ENCODE measurements around the gene BORCS5.

GRCh38 chr12:12338527-12339168, 18.2 kb upstream of the BORCS5 start:
- no peak for TF ChIP-seq CTCF (IDR thresholded peaks at IDR 0.05; ENCODE audit: control extremely low read depth in 1 of 3, insufficient read depth in 1 of 3, low read depth in 1 of 3, low read length in 3 of 3)
- TF ChIP-seq TCF12 (IDR thresholded peaks at IDR 0.05; ENCODE audit: low read depth, low read length) = no peak
- TF ChIP-seq POLR2AphosphoS5 (IDR thresholded peaks at IDR 0.05; ENCODE audit: low read depth, low read length) = no peak
- no peak for TF ChIP-seq EP300 (IDR thresholded peaks at IDR 0.05; ENCODE audit: borderline replicate concordance in 1 of 2, low read depth in 2 of 2, low read length in 2 of 2)
- TF ChIP-seq GABPA (IDR thresholded peaks at IDR 0.05; ENCODE audit: borderline replicate concordance, insufficient read depth, low read length) = no peak
- TF ChIP-seq POLR2A (IDR thresholded peaks at IDR 0.05; ENCODE audit: control extremely low read depth in 1 of 2, low read depth in 2 of 2, low read length in 2 of 2) = no peak
- no peak for TF ChIP-seq ZNF274 (IDR thresholded peaks at IDR 0.05; ENCODE audit: borderline replicate concordance, extremely low read depth, low read length)
- TF ChIP-seq USF2 (IDR thresholded peaks at IDR 0.05; ENCODE audit: low read length) = no peak
- no peak for TF ChIP-seq CHD1 (IDR thresholded peaks at IDR 0.05; ENCODE audit: low read depth, low read length)
- no peak for TF ChIP-seq SIN3A (conservative IDR thresholded peaks at IDR 0.05 in 1 of 2, IDR thresholded peaks at IDR 0.05 in 1 of 2; ENCODE audit: low read depth in 1 of 2, low read length in 2 of 2)
- no peak for TF ChIP-seq YY1 (IDR thresholded peaks at IDR 0.05; ENCODE audit: low read depth, low read length)
- TF ChIP-seq RFX5 (IDR thresholded peaks at IDR 0.05; ENCODE audit: borderline replicate concordance, low read depth, low read length) = no peak
